H9 (cell line): ENCODE data around the gene TPPP. TPM values are rescaled to one million over a fixed set of nuclear protein-coding genes. Genes with fewer than 3 reads are reported as not detected.
"Not testable (repeated sequence)": the region's sequence is repeated elsewhere in the genome, so short reads cannot be mapped to it uniquely, and the experiment has no call there.

Experiments
- DNase-seq: peaks from one replicate; pipeline ENCODE4 v3.0.0-alpha.2; 2017
- H2AFZ ChIP-seq: one replicate; pipeline ENCODE4 v1.6.1; 2013; ENCODE audit warnings: mild to moderate bottlenecking, low read length, control low read depth, moderate library complexity
- H2AK5ac ChIP-seq: 2 replicates; pipeline ENCODE4 v1.6.1; 2013; ENCODE audit warnings: low read length, control low read depth, mixed read lengths; ENCODE audit not compliant: insufficient read length
- H2BK120ac ChIP-seq: one replicate; pipeline ENCODE4 v1.6.1; 2013; ENCODE audit warnings: low read depth, mild to moderate bottlenecking, low read length, control low read depth, inconsistent platforms; ENCODE audit not compliant: poor library complexity, severe bottlenecking
- H2BK12ac ChIP-seq: 2 replicates; pipeline ENCODE4 v1.6.1; 2013; ENCODE audit warnings: low read length, control low read depth, mixed read lengths, low read depth; ENCODE audit not compliant: insufficient read length
- H2BK15ac ChIP-seq: 2 replicates; pipeline ENCODE4 v1.6.1; 2013; ENCODE audit warnings: low read depth, low read length, control low read depth
- H2BK20ac ChIP-seq: one replicate; pipeline ENCODE4 v1.6.1; 2013; ENCODE audit warnings: low read depth, mild to moderate bottlenecking, low read length, control low read depth, inconsistent platforms; ENCODE audit not compliant: poor library complexity, severe bottlenecking
- H2BK5ac ChIP-seq: 2 replicates; pipeline ENCODE4 v1.6.1; 2013; ENCODE audit warnings: low read length, control low read depth, mixed read lengths; ENCODE audit not compliant: insufficient read length
- H3K14ac ChIP-seq: 2 replicates; pipeline ENCODE4 v1.6.1; 2013; ENCODE audit warnings: low read length, control low read depth; ENCODE audit not compliant: insufficient read depth
- H3K18ac ChIP-seq: 2 replicates; pipeline ENCODE4 v1.6.1; 2013; ENCODE audit warnings: low read depth, mild to moderate bottlenecking, mixed read lengths, low read length, control low read depth; ENCODE audit not compliant: insufficient read length
- H3K23ac ChIP-seq: 2 replicates; pipeline ENCODE4 v1.6.1; 2013; ENCODE audit warnings: low read length, control low read depth, mixed read lengths, low read depth; ENCODE audit not compliant: insufficient read length
- H3K23me2 ChIP-seq: 2 replicates; pipeline ENCODE4 v1.6.1; 2013; ENCODE audit warnings: low read depth, mild to moderate bottlenecking, mixed read lengths, low read length, control low read depth; ENCODE audit not compliant: insufficient read length, poor library complexity, severe bottlenecking
- H3K27ac ChIP-seq: 2 replicates; pipeline ENCODE4 v1.5.1; 2013; ENCODE audit warnings: low read length, control low read depth, mixed read lengths, low read depth; ENCODE audit not compliant: insufficient read length
- H3K27me3 ChIP-seq: 2 replicates; pipeline ENCODE4 v1.6.1; 2013; ENCODE audit warnings: low read length, control low read depth, inconsistent platforms; ENCODE audit not compliant: insufficient read depth
- H3K4ac ChIP-seq: 2 replicates; pipeline ENCODE4 v1.6.1; 2013; ENCODE audit warnings: low read depth, mild to moderate bottlenecking, control low read depth, inconsistent platforms, low read length, moderate library complexity
- H3K4me1 ChIP-seq: 2 replicates; pipeline ENCODE4 v1.6.1; 2013; ENCODE audit warnings: low read length, control low read depth, inconsistent platforms; ENCODE audit not compliant: insufficient read depth
- H3K4me2 ChIP-seq: 2 replicates; pipeline ENCODE4 v1.6.1; 2013; ENCODE audit warnings: low read length, control low read depth, mixed read lengths; ENCODE audit not compliant: insufficient read length, insufficient read depth
- H3K56ac ChIP-seq: 2 replicates; pipeline ENCODE4 v1.6.1; 2013; ENCODE audit warnings: low read depth, mild to moderate bottlenecking, mixed read lengths, low read length, control low read depth; ENCODE audit not compliant: insufficient read length
- H3K79me1 ChIP-seq: 2 replicates; pipeline ENCODE4 v1.6.1; 2013; ENCODE audit warnings: low read depth, mild to moderate bottlenecking, moderate library complexity, low read length, control low read depth, inconsistent platforms; ENCODE audit not compliant: insufficient read depth, poor library complexity, severe bottlenecking
- H3K79me2 ChIP-seq: 2 replicates; pipeline ENCODE4 v1.6.1; 2013; ENCODE audit warnings: low read length, control low read depth, inconsistent platforms; ENCODE audit not compliant: insufficient read depth
- H3K9ac ChIP-seq: 2 replicates; pipeline ENCODE4 v1.6.1; 2013; ENCODE audit warnings: low read length, control low read depth, mixed read lengths; ENCODE audit not compliant: insufficient read length; ENCODE audit errors: extremely low read depth
- H3K9me3 ChIP-seq: one replicate; pipeline ENCODE4 v1.6.1; 2013; ENCODE audit warnings: low read depth, low read length, inconsistent platforms; ENCODE audit not compliant: control insufficient read depth
- H3T11ph ChIP-seq: one replicate; pipeline ENCODE4 v1.6.1; 2013; ENCODE audit warnings: mild to moderate bottlenecking, low read length, control low read depth, inconsistent platforms
- H4K20me1 ChIP-seq: one replicate; pipeline ENCODE4 v1.6.1; 2013; ENCODE audit not compliant: control insufficient read depth, insufficient read length, insufficient read depth
- H4K5ac ChIP-seq: 2 replicates; pipeline ENCODE4 v1.6.1; 2013; ENCODE audit warnings: low read depth, mild to moderate bottlenecking, mixed read lengths, low read length, control low read depth; ENCODE audit not compliant: insufficient read length
- H4K8ac ChIP-seq: replicated peaks from 2 replicates; pipeline ENCODE4 v1.6.1; 2013; ENCODE audit warnings: low read length, control low read depth, mixed read lengths, low read depth; ENCODE audit not compliant: insufficient read length
- H4K91ac ChIP-seq: 2 replicates; pipeline ENCODE4 v1.6.1; 2013; ENCODE audit warnings: low read depth, mild to moderate bottlenecking, moderate library complexity, mixed read lengths, low read length, control low read depth; ENCODE audit not compliant: insufficient read length
- H3K27ac Mint-ChIP-seq, 3 experiments: 2 replicates in 2 of 3; 3 replicates in 1 of 3; pipeline ENCODE4 v1.8.0; 2020 to 2021; ENCODE audit warnings: mixed read lengths in 3 of 3, mild to moderate bottlenecking in 1 of 3, moderate library complexity in 1 of 3
- H3K27me3 Mint-ChIP-seq: 2 replicates; pipeline ENCODE4 v1.8.0; 2021; ENCODE audit warnings: low read depth, mild to moderate bottlenecking, moderate library complexity, mixed read lengths
- H3K36me3 Mint-ChIP-seq, 3 experiments: 2 replicates in 2 of 3; 3 replicates in 1 of 3; pipeline ENCODE4 v1.8.0; 2020 to 2021; ENCODE audit warnings: low read depth in 3 of 3, mixed read lengths in 3 of 3; ENCODE audit not compliant: insufficient read depth in 1 of 3
- H3K4me1 Mint-ChIP-seq, 2 experiments: 2 replicates each; pipeline ENCODE4 v1.8.0; 2020; ENCODE audit warnings: mixed read lengths in 2 of 2
- H3K4me3 Mint-ChIP-seq, 2 experiments: 2 replicates in 1 of 2; 3 replicates in 1 of 2; pipeline ENCODE4 v1.8.0; 2020 to 2021; ENCODE audit warnings: mild to moderate bottlenecking in 2 of 2, mixed read lengths in 2 of 2, moderate library complexity in 1 of 2
- H3K9me3 Mint-ChIP-seq, 2 experiments: 2 replicates in 1 of 2; 3 replicates in 1 of 2; pipeline ENCODE4 v1.8.0; 2020; ENCODE audit warnings: mild to moderate bottlenecking in 2 of 2, mixed read lengths in 2 of 2, moderate library complexity in 1 of 2
- CTCF ChIP-seq: fragments of 200-600 bp; sonication (generic); conservative IDR thresholded peaks from 3 replicates; pipeline ENCODE4 v1.8.0; 2021; ENCODE audit warnings: antibody characterized with exemption, mild to moderate bottlenecking
- WGBS: extraction: QIAGEN DNeasy Blood & Tissue Kit; methylation state at CpG from one replicate; pipeline ENCODE4 v1.1.7; 2013; ENCODE audit warnings: missing lambda C conversion rate, low lambda C conversion rate, mixed read lengths; ENCODE audit not compliant: insufficient read length; ENCODE audit errors: extremely low coverage; 5-methylcytosine and 5-hydroxymethylcytosine counted together
- total RNA-seq: library from RNA; stranded (reverse); gene quantifications from 2 replicates; pipeline ENCODE4 v1.2.1, GENCODE V29; 2021

The TPPP gene
- total RNA-seq, 1 experiment from 2014 or later = 0.44 TPM

- H3K79me1 ChIP-seq = no peaks in the 10 kb centered on the region
- H3K9ac ChIP-seq = no peak overlapping the region
- H3K4me2 ChIP-seq = no peak overlapping the region
- no peak overlapping the region for H4K91ac ChIP-seq
- no peak overlapping the region for H3K56ac ChIP-seq
- H3K14ac ChIP-seq = no peak overlapping the region
- H3K23me2 ChIP-seq = no peaks in the 10 kb centered on the region
- no peaks in the 10 kb centered on the region for H4K20me1 ChIP-seq
- H3K9me3 ChIP-seq = no peaks in the 10 kb centered on the region
- H2AFZ ChIP-seq = no peak overlapping the region
- no CpG with 5 or more reads among the region's 30 CpGs for WGBS
- H2BK20ac ChIP-seq = no peak overlapping the region
- no peak overlapping the region for H4K8ac ChIP-seq
- no peak overlapping the region for H2BK5ac ChIP-seq
- no peaks in the 10 kb centered on the region for H3K9me3 Mint-ChIP-seq
- H3K23ac ChIP-seq = no peak overlapping the region
- no peaks in the 10 kb centered on the region for H3K4me1 ChIP-seq
- H3K79me2 ChIP-seq = no peaks in the 10 kb centered on the region
- no peak overlapping the region for H3K18ac ChIP-seq
- no peak overlapping the region for H2BK12ac ChIP-seq
- no peaks in the 10 kb centered on the region for H3K36me3 Mint-ChIP-seq
- H3K4me1 Mint-ChIP-seq = no peaks in the 10 kb centered on the region
- no peak overlapping the region for H2BK15ac ChIP-seq
- no peak overlapping the region for H3K27ac ChIP-seq
- H3K27ac Mint-ChIP-seq = no peak overlapping the region
- no peak overlapping the region for H2BK120ac ChIP-seq
- H4K5ac ChIP-seq = no peak overlapping the region
- no peaks in the 10 kb centered on the region for H3K27me3 ChIP-seq
- no peak overlapping the region for H2AK5ac ChIP-seq
- TF ChIP-seq CTCF = no peak
- H3T11ph ChIP-seq = no peak overlapping the region
- peaks cover 44% of the 10 kb centered on the region for H3K27me3 Mint-ChIP-seq
- peak; percentile 18 for DNase-seq
- H3K4me3 Mint-ChIP-seq = no peak overlapping the region
- H3K4ac ChIP-seq = no peak overlapping the region
Measured at GRCh38 chr5:683551-684481, 9.3 kb downstream of the TPPP start.

- not testable (repeated sequence) for H3K4me1 Mint-ChIP-seq, H4K20me1 ChIP-seq, H2BK20ac ChIP-seq, H3K18ac ChIP-seq, H3K27ac ChIP-seq, H3K23me2 ChIP-seq, H2BK12ac ChIP-seq, H2BK5ac ChIP-seq, H3K27ac Mint-ChIP-seq, H3K36me3 Mint-ChIP-seq, H3K9me3 Mint-ChIP-seq, H3K14ac ChIP-seq, H3K9me3 ChIP-seq, H3K4ac ChIP-seq, H3K23ac ChIP-seq, H2AK5ac ChIP-seq, H3T11ph ChIP-seq, H3K4me1 ChIP-seq, H2BK120ac ChIP-seq, H3K27me3 ChIP-seq, H3K79me2 ChIP-seq, H3K9ac ChIP-seq, H3K4me3 Mint-ChIP-seq, H3K79me1 ChIP-seq, H2AFZ ChIP-seq, H3K4me2 ChIP-seq, H3K56ac ChIP-seq, H4K91ac ChIP-seq, H4K5ac ChIP-seq, H2BK15ac ChIP-seq, H4K8ac ChIP-seq
- WGBS = no CpG with 5 or more reads among the region's 17 CpGs
- peak; percentile 19 for DNase-seq
- peaks cover 42% of the 10 kb centered on the region for H3K27me3 Mint-ChIP-seq
Measured at GRCh38 chr5:682651-683358, 10.3 kb downstream of the TPPP start.
